Loucy (cell line): ENCODE measurements around the gene ALPP.

ENCODE experiments used
- H2AFZ ChIP-seq: fragments of 200-600 bp; sonication (generic); 2 replicates; pipeline ENCODE4 v1.6.0; 2016; ENCODE audit warnings: antibody characterized with exemption, mild to moderate bottlenecking, low read length, moderate library complexity
- H3F3A ChIP-seq: fragments of 200-600 bp; 2 replicates; pipeline ENCODE4 v1.6.0; 2016; ENCODE audit warnings: antibody characterized with exemption, low read depth, mild to moderate bottlenecking
- H3K27me3 ChIP-seq: fragments of 200-600 bp; sonication (generic); 2 replicates; pipeline ENCODE4 v1.6.1; 2014; ENCODE audit warnings: low read length, mild to moderate bottlenecking; ENCODE audit not compliant: insufficient read depth, poor library complexity, severe bottlenecking
- H3K36me3 ChIP-seq: fragments of 200-600 bp; sonication (generic); 2 replicates; pipeline ENCODE4 v1.6.1; 2016; ENCODE audit warnings: low read length; ENCODE audit not compliant: insufficient read depth
- H3K4me1 ChIP-seq: fragments of 200-600 bp; sonication (generic); 2 replicates; pipeline ENCODE4 v1.5.1; 2014; ENCODE audit warnings: low read length, mild to moderate bottlenecking; ENCODE audit not compliant: insufficient read depth, poor library complexity, severe bottlenecking
- H3K4me2 ChIP-seq: fragments of 200-600 bp; sonication (generic); 2 replicates; pipeline ENCODE4 v1.6.0; 2014; ENCODE audit warnings: antibody characterized with exemption, low read length, low read depth, mild to moderate bottlenecking; ENCODE audit not compliant: poor library complexity, severe bottlenecking
- H3K4me3 ChIP-seq: fragments of 200-600 bp; sonication (generic); 2 replicates; pipeline ENCODE4 v1.5.1; 2014; ENCODE audit warnings: low read length, mild to moderate bottlenecking, mixed read lengths; ENCODE audit not compliant: poor library complexity, severe bottlenecking
- H3K79me2 ChIP-seq: fragments of 200-600 bp; sonication (generic); 2 replicates; pipeline ENCODE4 v1.6.1; 2014; ENCODE audit warnings: low read length; ENCODE audit not compliant: insufficient read depth
- H3K9ac ChIP-seq: fragments of 200-600 bp; sonication (generic); 2 replicates; pipeline ENCODE4 v1.6.0; 2014; ENCODE audit warnings: mild to moderate bottlenecking, low read depth, low read length, moderate library complexity; ENCODE audit not compliant: poor library complexity, severe bottlenecking
- H3K9me2 ChIP-seq: fragments of 200-600 bp; sonication (generic); replicated peaks from 2 replicates; pipeline ENCODE4 v1.6.1; 2016; ENCODE audit warnings: low read depth, low read length, mixed read lengths
- H3K9me3 ChIP-seq: fragments of 200-600 bp; sonication (generic); 2 replicates; pipeline ENCODE4 v1.6.1; 2014; ENCODE audit warnings: mild to moderate bottlenecking, antibody characterized with exemption, low read length, low read depth; ENCODE audit not compliant: insufficient read depth
- H4K20me1 ChIP-seq: fragments of 200-600 bp; sonication (generic); 2 replicates; pipeline ENCODE4 v1.6.0; 2014; ENCODE audit warnings: antibody characterized with exemption, low read length, mild to moderate bottlenecking; ENCODE audit not compliant: insufficient read depth, poor library complexity, severe bottlenecking
- CTCF ChIP-seq: fragments of 200-600 bp; sonication (generic); conservative IDR thresholded peaks from 2 replicates; pipeline ENCODE4 v1.5.1; 2014; ENCODE audit warnings: mild to moderate bottlenecking, antibody characterized with exemption, low read length
- EZH2phosphoT487 ChIP-seq: fragments of 200-600 bp; IDR thresholded peaks from 2 replicates; pipeline ENCODE4 v1.6.1; 2018; ENCODE audit warnings: antibody characterized with exemption, mild to moderate bottlenecking, moderate library complexity, borderline replicate concordance

Gene ALPP

GRCh38 chr2:232419245-232420072 lies 40.9 kb downstream of the ALPP start:
- Histone ChIP-seq H3K36me3 (no peaks in the 10 kb centered on the region), H3K9ac (no peak overlapping the region)

DNA sequence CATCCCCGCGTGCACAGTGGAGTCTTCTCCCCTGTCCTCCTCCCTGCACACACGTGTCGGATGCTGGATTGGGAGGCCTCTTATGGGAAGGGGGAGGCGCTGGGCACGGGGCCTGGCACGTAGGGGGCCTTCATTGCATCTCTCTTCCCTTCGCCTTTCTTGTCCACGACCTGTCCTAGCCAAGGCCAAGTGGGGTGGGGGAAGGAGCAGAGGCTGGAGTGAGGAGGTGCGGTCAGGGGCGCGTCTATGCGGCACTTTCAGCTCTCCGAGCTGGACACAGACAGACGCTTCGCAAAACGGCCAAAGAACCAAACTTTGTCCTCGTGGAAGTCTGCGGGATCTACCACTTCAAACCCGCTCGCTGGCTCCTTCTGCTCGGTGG lies 41.5 kb downstream of the ALPP start:
- Histone ChIP-seq H2AFZ (no peak overlapping the region), H3K27me3 (no peaks in the 10 kb centered on the region), H3K4me3 (no peak overlapping the region), H3K36me3 (no peaks in the 10 kb centered on the region), H3K9me2 (no peaks in the 10 kb centered on the region), H3K9me3 (peaks cover 7% of the 10 kb centered on the region; the same call in 1 of the 2 replicates), H3F3A (no peaks in the 10 kb centered on the region), H3K79me2 (no peaks in the 10 kb centered on the region), H3K4me2 (no peak overlapping the region), H3K4me1 (no peaks in the 10 kb centered on the region), H4K20me1 (no peaks in the 10 kb centered on the region), H3K9ac (no peak overlapping the region)
- no peak for TF ChIP-seq CTCF
- no peak for TF ChIP-seq EZH2phosphoT487

More at GRCh38 chr2:232419245-232420072, 40.9 kb downstream of the ALPP start:
- Histone ChIP-seq H3F3A (no peaks in the 10 kb centered on the region), H3K4me1 (no peaks in the 10 kb centered on the region), H2AFZ (no peak overlapping the region), H3K79me2 (no peaks in the 10 kb centered on the region), H3K9me3 (peaks cover 7% of the 10 kb centered on the region; the same call in 1 of the 2 replicates), H3K9me2 (no peaks in the 10 kb centered on the region), H4K20me1 (no peaks in the 10 kb centered on the region), H3K4me3 (no peak overlapping the region), H3K27me3 (no peaks in the 10 kb centered on the region), H3K4me2 (no peak overlapping the region)
- no peak for TF ChIP-seq CTCF
- TF ChIP-seq EZH2phosphoT487: no peak

- Histone ChIP-seq H3K27me3 (no peaks in the 10 kb centered on the region), H4K20me1 (no peaks in the 10 kb centered on the region), H3K4me3 (no peak overlapping the region), H3K9ac (no peak overlapping the region), H2AFZ (no peak overlapping the region), H3K4me1 (no peaks in the 10 kb centered on the region), H3K36me3 (no peaks in the 10 kb centered on the region), H3F3A (no peaks in the 10 kb centered on the region), H3K9me2 (no peaks in the 10 kb centered on the region), H3K4me2 (no peak overlapping the region), H3K9me3 (peaks cover 7% of the 10 kb centered on the region; the same call in 1 of the 2 replicates), H3K79me2 (no peaks in the 10 kb centered on the region)
- TF ChIP-seq EZH2phosphoT487 (no peak), CTCF (no peak)
Observed at GRCh38 chr2:232420463-232421188, 42.1 kb downstream of the ALPP start.
